ENCODE results near the gene LRP10.
"Not testable (repeated sequence)": the region's sequence is repeated elsewhere in the genome, so short reads cannot be mapped to it uniquely, and the experiment has no call there.

The LRP10 gene

GRCh38 chr14:22887260-22887989 is 15.9 kb downstream of the LRP10 start:
- peak; percentile 59 for DNase-seq (ENCODE audit: low spot score)

DNA sequence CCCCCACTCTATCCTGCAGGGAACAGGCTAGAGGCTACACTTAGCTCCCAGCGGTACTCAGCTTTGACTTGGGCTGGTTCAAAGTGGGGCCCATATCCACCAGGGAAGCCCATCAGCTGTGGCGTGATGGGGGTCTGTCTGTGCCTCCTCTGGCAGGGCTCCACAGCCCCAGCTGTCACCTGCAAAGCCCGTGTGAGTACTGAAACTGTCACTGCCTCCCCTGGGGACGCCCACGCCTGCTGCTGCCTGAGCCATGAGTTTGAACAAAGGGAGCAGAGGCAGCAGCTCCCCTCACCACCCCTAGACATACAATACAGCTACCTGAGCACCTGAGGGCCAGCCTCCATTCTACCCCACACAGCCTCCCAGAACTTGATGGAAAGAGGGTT is 16.4 kb downstream of the LRP10 start:
- DNase-seq (ENCODE audit: low spot score): peak; percentile 9

DNA sequence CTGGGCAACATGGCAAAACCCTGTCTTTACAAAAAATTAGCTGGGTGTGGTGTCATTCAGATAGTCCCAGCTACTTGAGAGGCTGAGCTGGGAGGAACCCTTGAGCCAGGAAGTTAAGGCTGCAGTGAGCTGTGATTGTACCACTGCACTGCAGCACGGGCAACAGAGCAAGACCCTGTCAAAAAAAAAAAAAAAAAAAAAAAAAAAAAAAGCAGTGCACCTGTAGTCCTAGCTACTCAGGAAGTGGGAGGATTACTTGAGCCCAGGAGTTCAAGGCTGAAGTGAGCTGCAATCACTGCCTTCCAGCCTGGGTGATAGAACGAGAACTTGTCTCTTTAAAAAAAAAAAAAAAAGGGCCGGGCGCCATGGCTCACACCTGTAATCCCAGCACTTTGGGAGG is 17.1 kb downstream of the LRP10 start:
- DNase-seq (ENCODE audit: low spot score): peak; percentile 46

DNA sequence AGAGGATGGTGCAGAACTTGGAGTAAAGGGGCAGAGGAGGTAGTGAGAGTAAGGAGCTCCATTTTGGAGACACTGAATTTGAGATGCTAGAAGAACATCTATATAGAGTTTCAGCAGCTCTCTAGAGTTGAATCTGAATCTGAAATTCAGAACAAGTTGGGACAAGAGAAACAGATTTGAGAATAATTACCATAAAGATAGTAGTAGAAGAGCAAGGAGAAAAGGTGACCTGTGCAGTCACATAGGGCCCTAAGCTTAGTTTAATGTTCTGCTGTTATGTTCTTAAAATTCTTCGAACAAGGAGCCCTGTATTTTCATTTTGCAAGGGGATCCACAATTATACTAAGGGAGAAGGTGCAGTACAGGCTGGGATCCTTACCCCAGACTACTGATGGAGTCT is 18.9 kb downstream of the LRP10 start:
- DNase-seq (ENCODE audit: low spot score): no peak

DNA sequence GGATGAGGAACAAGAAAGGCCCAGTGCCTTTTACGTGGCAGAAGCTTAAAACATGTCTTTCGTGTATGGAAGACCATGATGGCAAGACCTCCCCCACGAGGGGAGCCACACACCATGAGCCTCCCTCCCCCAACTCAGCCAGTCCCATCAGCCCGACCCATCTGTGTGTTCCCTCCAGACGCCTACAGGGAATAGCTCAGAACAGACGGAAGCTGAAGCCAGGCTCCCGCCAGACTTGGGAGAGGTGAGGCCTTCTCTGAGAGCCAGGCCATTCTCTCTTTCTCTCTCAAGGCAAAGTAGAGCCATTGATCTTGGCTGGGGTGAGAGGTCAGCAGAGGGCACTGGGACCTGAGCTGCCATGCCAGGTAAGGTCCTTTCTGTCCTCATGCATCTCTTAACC is 20.9 kb downstream of the LRP10 start:
- no peak for DNase-seq (ENCODE audit: low spot score)

GRCh38 chr14:22893706-22894105 is 22.2 kb downstream of the LRP10 start:
- no peak for DNase-seq (ENCODE audit: low spot score)

DNA sequence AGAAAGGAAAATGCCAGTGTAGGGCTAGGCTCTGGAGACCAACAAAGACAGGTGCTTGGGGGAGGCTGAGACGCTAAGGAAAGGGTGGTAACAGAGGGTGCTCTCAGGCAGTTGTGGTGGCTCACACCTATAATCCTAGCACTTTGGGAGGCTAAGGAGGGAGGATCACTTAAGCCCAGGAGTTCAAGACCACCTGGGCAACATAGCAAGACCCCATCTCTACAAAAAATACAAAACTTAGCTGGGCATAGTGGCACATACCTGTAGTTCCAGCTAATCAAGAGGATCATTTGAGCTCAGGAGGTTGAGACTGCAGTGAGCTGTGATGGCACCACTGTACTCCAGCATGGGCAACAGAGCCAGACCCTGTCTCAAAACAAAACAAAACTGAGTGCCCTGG is 23.9 kb downstream of the LRP10 start:
- no peak for DNase-seq (ENCODE audit: low spot score)

DNA sequence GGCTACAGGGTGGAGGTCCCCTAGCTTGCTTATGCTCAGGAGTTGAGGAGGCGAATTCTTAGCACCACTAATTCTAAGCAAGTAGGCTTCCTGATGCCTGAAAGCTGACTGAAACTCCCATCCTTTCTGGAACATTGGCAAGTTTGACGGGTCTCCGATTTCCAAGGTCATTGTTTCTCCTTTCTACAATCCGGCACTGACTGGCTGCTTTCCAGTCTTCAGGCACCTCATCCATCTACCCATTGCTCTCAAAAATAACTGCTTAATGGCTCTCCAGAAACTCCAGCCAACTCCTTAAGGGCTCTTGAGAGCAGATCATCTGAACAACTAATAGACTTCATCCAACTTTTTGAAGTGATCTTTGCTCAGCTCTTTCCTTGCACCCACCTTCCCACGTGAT is 24.8 kb downstream of the LRP10 start:
- no peak for DNase-seq (ENCODE audit: low spot score)

DNA sequence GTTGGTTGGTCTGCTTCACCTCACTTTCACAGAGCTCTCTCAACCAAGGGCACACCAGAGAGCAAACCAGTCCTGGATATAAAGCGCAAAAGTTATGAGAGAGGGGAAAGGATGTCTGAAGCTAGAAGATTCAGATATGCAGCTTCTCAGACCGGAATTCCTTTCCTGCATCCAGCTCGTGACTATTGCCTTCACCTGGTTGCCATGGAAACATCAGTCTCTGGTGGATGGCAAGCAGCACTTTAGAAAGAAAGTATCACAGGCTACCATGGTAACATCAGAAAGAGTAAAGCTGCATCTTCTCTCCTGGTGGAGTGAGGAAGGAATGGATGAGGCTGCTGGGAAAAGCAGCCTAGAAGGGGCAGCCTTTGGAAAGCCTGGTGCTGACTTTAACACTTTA is 25.2 kb downstream of the LRP10 start:
- DNase-seq (ENCODE audit: low spot score): no peak

GRCh38 chr14:22897357-22897756 is 25.8 kb downstream of the LRP10 start:
- no peak for DNase-seq (ENCODE audit: low spot score)

GRCh38 chr14:22898302-22899090 is 27.0 kb downstream of the LRP10 start:
- no peak for DNase-seq (ENCODE audit: low spot score)

DNA sequence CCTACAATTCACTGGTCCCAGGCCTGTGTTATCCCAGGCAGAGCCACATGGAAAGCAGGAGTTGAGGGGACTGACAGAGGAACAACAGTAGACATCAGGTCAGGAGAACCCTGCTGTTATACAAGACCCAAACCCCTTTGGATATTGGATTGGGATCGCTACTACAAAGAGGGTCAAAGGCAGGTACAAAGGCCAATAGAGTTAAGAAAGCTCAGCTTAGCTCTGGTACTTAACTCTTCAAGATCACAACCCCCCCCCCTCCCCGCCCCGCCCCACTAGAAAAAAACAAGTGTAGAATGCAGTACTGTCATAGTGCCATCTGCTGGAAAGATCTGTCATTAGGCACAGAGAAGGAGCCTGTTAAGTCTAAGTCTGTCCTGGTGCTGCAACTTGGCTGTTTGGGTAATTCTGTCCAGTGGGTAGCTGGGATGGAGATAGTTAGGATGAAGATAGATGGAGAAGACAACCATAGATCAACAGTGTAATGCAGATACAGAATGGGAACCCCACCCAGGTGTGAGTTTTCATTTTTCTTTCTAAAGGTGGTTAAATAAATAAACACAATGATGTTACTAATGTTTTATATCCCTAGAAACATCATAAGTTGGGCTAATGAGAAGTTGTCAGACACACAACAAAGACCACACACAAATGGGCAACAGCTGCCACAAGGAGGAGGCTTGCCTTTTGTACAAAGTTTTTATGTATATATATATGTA is 28.7 kb downstream of the LRP10 start:
- peak; percentile 72 for DNase-seq (ENCODE audit: low spot score)

- DNase-seq (ENCODE audit: low spot score): no peak
Observed at GRCh38 chr14:22901799-22902198, 30.3 kb downstream of the LRP10 start.

DNA sequence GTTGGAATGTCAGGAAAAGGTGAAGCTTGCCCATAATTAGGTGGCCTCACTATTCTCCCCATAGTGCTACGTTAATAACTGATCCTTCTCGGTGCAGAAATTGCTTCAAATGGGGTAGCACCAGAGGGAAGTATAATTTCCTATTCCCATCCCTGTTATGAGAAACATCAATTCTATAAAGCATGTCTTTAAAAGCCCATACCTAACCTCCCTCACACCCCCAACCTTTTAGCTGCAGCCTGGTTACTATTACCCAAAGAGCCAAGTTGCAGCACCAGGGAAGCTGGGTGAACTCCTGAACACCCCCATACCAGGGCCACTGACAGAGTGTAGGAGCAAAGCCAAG is 32.2 kb downstream of the LRP10 start:
- no peak for DNase-seq (ENCODE audit: low spot score)

GRCh38 chr14:22905627-22906026 is 34.1 kb downstream of the LRP10 start:
- no peak for DNase-seq (ENCODE audit: low spot score)

DNA sequence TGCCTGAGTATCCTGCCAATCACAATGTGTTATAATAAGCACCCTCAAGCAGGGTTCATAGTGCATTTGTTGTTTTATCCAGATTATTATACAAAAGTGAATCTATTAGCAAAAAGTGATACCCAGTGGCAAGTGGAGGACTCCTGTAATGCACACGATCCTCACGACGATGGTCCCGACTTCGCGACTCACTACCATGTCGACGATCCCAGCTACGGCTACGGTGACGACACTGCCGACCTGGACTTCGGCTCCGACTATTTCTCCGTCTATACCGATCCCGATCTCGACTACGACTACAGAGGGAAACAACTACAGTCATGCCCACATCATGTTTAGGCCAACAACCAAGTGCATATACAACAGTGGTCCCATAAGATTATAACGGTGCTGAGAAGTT is 34.5 kb downstream of the LRP10 start:
- DNase-seq (ENCODE audit: low spot score): no peak

GRCh38 chr14:22907429-22907828 is 35.9 kb downstream of the LRP10 start:
- DNase-seq (ENCODE audit: low spot score): no peak

DNA sequence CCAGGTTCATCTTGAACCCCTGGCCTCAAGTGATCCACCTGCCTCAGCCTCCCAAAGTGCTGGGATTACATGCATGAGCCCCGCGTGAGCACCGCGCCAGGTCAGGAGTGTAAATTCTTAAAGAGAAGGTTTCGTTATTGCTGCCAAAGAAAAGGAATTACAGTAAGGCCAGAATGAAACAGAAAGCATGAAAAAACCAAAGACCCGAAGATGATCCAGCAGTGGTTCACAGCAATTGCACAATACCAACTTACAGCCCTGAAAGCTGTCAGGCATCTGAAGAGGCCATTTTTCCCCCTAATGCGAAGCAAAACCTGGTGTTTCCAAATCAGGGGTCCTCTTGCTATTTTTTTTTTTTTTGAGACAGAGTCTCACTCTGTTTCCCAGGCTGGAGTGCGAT is 37.1 kb downstream of the LRP10 start:
- no peak for DNase-seq (ENCODE audit: low spot score)

GRCh38 chr14:22910916-22911315 is 39.4 kb downstream of the LRP10 start:
- DNase-seq (ENCODE audit: low spot score): no peak

- not testable (repeated sequence) for DNase-seq (ENCODE audit: low spot score)
Observed at GRCh38 chr14:22914836-22915235, 43.3 kb downstream of the LRP10 start.

GRCh38 chr14:22915886-22916521 is 44.5 kb downstream of the LRP10 start:
- DNase-seq (ENCODE audit: low spot score): no peak

- peak; percentile 99 for DNase-seq (ENCODE audit: low spot score)
Observed at GRCh38 chr14:22918804-22919600, 47.5 kb downstream of the LRP10 start, which contains the start of gene RBM23. Gene RBM23, minus strand, starts transcription at chr14:22919149.
